Activated CD8-positive, alpha-beta T cell treated with anti-CD3 and anti-CD28 coated beads, Interleukin-2, amount 10 ng/mL, durations not matched to agents 7 days and 5 days (primary cell): ENCODE data around the gene SLC22A31. TPM values are rescaled to one million over a fixed set of nuclear protein-coding genes. Genes with fewer than 3 reads are reported as not detected.
A peak's percentile ranks its signal among the peaks of the same experiment; 100 is the strongest.
"Not testable (repeated sequence)": the region's sequence is repeated elsewhere in the genome, so short reads cannot be mapped to it uniquely, and the experiment has no call there.

ENCODE experiments used
- ATAC-seq: fragments of 150-1000 bp; cut with Tn5 transposase; one replicate; pipeline ENCODE4 v1.10.0; 2021; ENCODE audit warnings: moderate library complexity
- CTCF ChIA-PET: fragments of 350-600 bp; sonication (Branson Sonifier 250); formaldehyde crosslinking; loops from one replicate; lab custom pipeline; 2021; ENCODE audit warnings: antibody characterized with exemption; lab: Charles Lee
- POLR2A ChIA-PET: fragments of 350-600 bp; sonication (Branson Sonifier 250); formaldehyde crosslinking; loops from one replicate; lab custom pipeline; 2021; ENCODE audit warnings: antibody characterized with exemption; lab: Charles Lee
- DNase-seq: peaks from one replicate; pipeline ENCODE4 v3.0.0-alpha.2; 2020
- H3K27ac Mint-ChIP-seq: one replicate; pipeline ENCODE4 v1.8.0; 2021; ENCODE audit warnings: mild to moderate bottlenecking, mixed read lengths
- H3K27me3 Mint-ChIP-seq: one replicate; pipeline ENCODE4 v1.8.0; 2021; ENCODE audit warnings: low read depth, mixed read lengths
- H3K36me3 Mint-ChIP-seq: one replicate; pipeline ENCODE4 v1.8.0; 2021; ENCODE audit warnings: low read depth, mixed read lengths
- H3K4me1 Mint-ChIP-seq: one replicate; pipeline ENCODE4 v1.8.0; 2021; ENCODE audit warnings: low read depth, mixed read lengths
- H3K4me3 Mint-ChIP-seq: one replicate; pipeline ENCODE4 v1.8.0; 2021; ENCODE audit warnings: mild to moderate bottlenecking, mixed read lengths
- H3K9me3 Mint-ChIP-seq: one replicate; pipeline ENCODE4 v1.8.0; 2022; ENCODE audit warnings: mixed read lengths; ENCODE audit not compliant: insufficient read depth
- total RNA-seq, 2 experiments: library from RNA; stranded (reverse); gene quantifications; one replicate each; pipeline ENCODE4 v1.2.3, GENCODE V29; 2021

SLC22A31 gene
- total RNA-seq, 2 experiments from 2014 or later: not detected

DNA sequence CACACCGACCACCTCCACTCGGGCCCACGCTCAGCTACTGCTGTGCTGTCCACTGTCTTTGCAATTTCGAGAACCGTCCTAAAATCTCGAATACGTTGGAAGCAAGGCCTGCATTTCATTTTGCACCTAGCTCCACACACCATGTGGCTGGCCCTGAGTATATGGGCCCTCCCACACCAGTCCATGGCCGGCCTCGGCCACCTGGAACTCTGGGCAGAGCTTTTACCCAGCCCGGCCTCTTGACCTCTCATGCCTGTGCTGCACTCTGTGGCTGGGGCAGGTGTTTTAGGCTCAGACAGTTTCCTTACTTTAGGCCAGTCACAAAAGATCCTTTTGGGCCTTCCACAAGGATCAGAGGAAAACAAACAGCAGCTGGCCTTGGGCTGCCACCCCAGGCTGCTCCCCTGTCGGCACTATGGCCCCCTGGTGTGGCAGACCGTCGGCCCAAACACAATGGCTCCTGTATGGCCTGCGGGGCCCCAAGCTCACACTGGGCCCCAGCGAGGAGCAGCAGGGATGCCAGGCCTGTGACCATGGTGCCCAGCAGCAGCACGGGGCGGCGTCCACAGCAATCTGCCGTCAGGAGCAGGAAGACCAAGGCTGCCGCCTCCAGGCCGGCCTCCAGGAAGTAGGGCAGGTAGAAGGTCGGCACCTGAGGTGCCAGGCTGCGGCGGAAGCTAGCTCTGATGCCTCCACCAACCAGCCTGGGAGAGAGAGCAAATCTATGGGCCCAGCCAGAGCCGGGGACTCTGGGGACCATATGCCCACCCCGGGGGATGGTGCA is 2.5 kb downstream of the SLC22A31 start:
- no peaks in the 10 kb centered on the region for H3K36me3 Mint-ChIP-seq
- H3K27ac Mint-ChIP-seq: no peak overlapping the region
- DNase-seq (no peak), ATAC-seq (no peak)
- CTCF ChIA-PET: no interaction called here
- H3K4me1 Mint-ChIP-seq: peaks cover 11% of the 10 kb centered on the region
- H3K9me3 Mint-ChIP-seq: no peaks in the 10 kb centered on the region
- POLR2A ChIA-PET: no interaction called here
- no peak overlapping the region for H3K4me3 Mint-ChIP-seq
- peaks cover 17% of the 10 kb centered on the region for H3K27me3 Mint-ChIP-seq

DNA sequence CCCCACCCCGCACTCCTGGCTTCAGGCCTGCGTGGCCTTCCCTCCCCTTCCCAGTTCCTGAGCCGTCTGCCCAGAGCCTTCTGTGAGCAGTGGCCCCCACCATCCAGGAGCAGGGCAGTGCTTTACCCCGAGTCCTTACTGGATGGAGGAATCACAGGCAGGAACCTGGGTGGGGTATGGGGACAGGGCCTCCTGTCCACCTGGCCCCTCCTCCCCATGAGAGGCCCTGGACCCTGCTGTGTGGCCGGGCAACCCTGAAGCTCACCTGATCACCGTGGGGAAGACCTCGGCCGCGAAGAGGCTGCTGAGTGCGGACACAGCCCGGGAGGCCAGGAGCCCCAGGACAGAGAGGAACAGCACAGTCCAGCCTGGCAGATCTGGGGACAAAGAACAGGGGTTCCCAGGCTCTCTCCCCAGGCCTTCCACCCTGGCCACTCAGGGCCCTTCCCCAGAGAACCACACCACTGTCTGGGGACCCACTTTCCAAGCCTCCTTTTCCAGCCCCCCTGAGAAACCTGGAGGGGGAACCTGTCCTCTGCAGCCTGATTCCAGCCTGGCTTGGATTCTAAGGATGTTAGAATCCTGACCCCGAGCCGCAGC is 3.2 kb downstream of the SLC22A31 start:
- ChIA-PET CTCF (no interaction called here), POLR2A (no interaction called here)
- Mint-ChIP-seq H3K27ac (no peak overlapping the region), H3K9me3 (no peaks in the 10 kb centered on the region), H3K4me3 (no peak overlapping the region), H3K4me1 (peaks cover 8% of the 10 kb centered on the region), H3K36me3 (no peaks in the 10 kb centered on the region), H3K27me3 (peaks cover 12% of the 10 kb centered on the region)
- no peak for ATAC-seq
- DNase-seq: no peak

DNA sequence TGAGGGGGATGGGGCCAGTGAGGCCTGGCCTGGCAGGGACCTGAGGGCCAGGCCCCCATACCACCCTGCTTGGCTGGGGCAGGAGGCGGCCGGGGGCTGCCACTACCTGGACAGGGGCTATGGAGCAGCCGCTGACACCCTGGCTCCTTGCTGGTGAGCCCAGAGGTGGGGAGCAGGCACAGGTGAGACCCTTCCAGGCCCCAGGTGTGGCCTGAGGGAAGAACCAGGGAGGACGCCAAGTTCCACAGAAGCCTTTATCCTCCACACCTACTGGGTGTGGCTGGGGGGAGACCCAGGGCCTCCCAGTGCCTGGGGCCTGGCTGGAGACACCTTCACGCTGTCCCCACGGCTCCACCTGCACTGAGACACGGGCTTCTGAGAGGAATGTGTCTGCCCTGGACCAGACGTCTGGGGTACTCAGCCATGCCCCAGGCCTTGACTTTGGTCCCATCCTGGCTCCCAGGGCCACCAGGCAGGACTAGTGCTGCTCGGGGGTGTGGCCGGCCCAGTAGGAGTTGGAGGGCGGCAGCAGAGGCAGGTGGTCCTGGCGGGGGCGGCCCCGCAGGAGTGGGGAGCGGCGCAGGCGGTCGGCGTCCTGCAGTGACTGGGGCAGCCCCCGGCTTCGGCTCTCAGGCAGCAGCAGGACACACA is 4.7 kb downstream of the SLC22A31 start:
- H3K4me3 Mint-ChIP-seq: no peak overlapping the region
- ChIA-PET POLR2A (no interaction called here), CTCF (no interaction called here)
- H3K36me3 Mint-ChIP-seq: no peaks in the 10 kb centered on the region
- H3K27me3 Mint-ChIP-seq: peaks cover 13% of the 10 kb centered on the region
- no peak for DNase-seq
- no peak for ATAC-seq
- H3K9me3 Mint-ChIP-seq: no peaks in the 10 kb centered on the region
- peaks cover 6% of the 10 kb centered on the region for H3K4me1 Mint-ChIP-seq
- no peak overlapping the region for H3K27ac Mint-ChIP-seq

DNA sequence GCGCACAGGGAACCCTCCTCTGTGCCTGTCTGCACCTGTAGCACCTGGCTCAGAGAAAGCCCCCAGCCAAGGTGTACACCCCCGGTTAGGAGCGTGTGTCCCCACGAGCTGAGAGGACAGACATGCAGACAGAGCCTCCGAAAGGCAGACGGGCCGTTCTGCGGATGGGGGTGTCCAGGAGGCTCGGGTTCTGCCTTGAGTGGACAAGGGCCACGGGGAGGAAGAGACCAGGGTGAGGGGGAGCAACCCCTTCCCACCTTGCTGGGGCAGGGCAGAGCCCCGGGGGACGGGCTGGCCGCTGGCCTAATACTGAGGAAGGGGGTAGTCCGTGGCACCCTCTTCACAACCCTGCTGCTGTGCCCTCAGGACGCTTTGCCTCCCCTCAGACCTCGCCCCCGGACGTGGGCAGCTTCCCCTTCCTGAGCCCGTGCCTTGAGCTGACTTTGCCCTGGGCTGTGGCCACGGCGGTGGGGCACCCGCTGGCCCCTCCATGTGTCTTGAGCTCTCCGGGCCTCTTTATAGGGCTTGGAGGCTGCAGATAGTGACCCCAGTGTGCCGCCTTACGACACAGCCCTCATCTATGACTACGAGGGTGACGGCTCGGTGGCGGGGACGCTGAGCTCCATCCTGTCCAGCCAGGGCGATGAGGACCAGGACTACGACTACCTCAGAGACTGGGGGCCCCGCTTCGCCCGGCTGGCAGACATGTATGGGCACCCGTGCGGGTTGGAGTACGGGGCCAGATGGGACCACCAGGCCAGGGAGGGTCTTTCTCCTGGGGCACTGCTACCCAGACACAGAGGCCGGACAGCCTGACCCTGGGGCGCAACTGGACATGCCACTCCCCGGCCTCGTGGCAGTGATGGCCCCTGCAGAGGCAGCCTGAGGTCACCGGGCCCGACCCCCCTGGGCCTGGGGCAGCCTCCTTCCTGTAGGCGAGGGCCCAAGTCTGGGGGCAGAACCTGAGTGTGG is 5.7 kb downstream of the SLC22A31 start:
- Mint-ChIP-seq H3K27ac (no peak overlapping the region), H3K4me1 (no peaks in the 10 kb centered on the region), H3K9me3 (no peaks in the 10 kb centered on the region), H3K36me3 (no peaks in the 10 kb centered on the region), H3K4me3 (no peak overlapping the region), H3K27me3 (peaks cover 5% of the 10 kb centered on the region)
- DNase-seq: no peak
- ATAC-seq: no peak
- CTCF ChIA-PET: interaction anchor here (0.7 kb wide), 1 partner anchor 46 kb away, joined by 4 read pairs; no protein-coding TSS in a partner anchor
- POLR2A ChIA-PET: no interaction called here

DNA sequence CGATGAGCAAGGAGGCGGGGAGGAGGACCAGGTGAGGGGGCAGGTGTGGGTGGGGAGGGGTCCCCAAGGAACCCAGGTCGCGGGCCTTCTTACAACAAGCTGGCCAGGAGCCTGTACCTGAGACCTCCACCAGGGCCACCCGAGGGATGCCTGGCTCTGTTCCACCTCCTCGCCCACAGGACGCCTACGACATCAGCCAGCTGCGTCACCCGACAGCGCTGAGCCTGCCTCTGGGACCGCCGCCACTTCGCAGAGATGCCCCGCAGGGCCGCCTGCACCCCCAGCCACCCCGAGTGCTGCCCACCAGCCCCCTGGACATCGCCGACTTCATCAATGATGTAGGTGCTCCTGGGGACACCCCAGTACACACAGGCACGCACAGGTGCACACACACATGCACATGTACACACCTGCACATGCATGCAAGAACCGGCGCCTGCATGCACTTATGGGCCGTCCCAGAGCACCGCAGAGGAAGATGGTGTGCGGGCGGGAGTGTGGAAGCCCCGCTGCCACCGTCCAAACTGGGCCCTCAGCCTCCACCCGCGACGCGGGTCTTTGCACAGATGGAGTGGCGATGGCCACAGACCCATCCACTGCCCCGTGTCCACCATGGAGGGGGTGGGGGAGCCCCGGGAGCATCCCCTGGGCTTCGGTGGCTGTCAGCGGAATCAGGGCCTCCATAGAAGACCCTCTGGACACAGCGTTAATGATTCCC is 6.6 kb downstream of the SLC22A31 start:
- Mint-ChIP-seq H3K27ac (no peak overlapping the region), H3K4me3 (no peak overlapping the region), H3K9me3 (no peaks in the 10 kb centered on the region), H3K27me3 (peaks cover 5% of the 10 kb centered on the region), H3K36me3 (no peaks in the 10 kb centered on the region), H3K4me1 (no peaks in the 10 kb centered on the region)
- CTCF ChIA-PET: interaction anchor here (0.7 kb wide), 1 partner anchor 47 kb away, joined by 4 read pairs; no protein-coding TSS in a partner anchor
- no peak for ATAC-seq
- no peak for DNase-seq
- POLR2A ChIA-PET: no interaction called here

DNA sequence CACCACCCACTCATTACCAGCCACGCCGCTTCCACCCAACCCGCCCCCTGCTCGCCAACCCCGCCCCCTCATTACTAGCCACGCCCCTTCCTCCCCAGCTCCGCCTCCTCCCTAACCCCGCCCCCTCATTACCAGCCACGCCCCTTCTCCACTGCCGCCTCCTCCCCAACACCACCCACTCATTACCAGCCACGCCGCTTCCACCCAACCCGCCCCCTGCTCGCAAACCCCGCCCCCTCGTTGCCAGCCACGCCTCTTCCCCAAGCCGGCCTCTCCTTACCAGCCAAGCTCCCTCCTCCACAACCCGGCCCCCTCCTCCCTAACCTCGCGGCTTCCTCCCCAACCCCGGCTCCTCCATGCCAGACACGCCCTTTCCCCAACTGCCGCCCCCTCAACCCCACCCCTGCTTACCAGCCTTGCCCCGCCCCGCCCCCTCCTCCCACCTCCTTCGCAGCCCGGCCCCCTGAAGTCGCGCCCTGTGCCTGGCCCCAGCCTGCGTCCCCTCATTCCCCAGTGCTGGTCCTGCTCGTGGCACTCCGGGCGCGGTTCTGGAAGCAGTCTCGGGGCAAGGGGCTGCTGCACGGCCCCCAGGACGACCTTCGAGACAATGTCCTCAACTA is 7.3 kb downstream of the SLC22A31 start:
- Mint-ChIP-seq H3K36me3 (no peaks in the 10 kb centered on the region), H3K9me3 (no peaks in the 10 kb centered on the region), H3K27ac (no peak overlapping the region), H3K4me3 (no peak overlapping the region), H3K4me1 (no peaks in the 10 kb centered on the region), H3K27me3 (peaks cover 5% of the 10 kb centered on the region)
- ATAC-seq (peak; percentile 31), DNase-seq (peak; percentile 60)
- ChIA-PET CTCF (interaction anchor here (1.2 kb wide), 1 partner anchor 47 kb away, joined by 4 read pairs; no protein-coding TSS in a partner anchor), POLR2A (interaction anchor here (1.0 kb wide), 1 partner anchor 25 kb away, joined by 4 read pairs; the partner anchor contains the start of gene ZNF778)

DNA sequence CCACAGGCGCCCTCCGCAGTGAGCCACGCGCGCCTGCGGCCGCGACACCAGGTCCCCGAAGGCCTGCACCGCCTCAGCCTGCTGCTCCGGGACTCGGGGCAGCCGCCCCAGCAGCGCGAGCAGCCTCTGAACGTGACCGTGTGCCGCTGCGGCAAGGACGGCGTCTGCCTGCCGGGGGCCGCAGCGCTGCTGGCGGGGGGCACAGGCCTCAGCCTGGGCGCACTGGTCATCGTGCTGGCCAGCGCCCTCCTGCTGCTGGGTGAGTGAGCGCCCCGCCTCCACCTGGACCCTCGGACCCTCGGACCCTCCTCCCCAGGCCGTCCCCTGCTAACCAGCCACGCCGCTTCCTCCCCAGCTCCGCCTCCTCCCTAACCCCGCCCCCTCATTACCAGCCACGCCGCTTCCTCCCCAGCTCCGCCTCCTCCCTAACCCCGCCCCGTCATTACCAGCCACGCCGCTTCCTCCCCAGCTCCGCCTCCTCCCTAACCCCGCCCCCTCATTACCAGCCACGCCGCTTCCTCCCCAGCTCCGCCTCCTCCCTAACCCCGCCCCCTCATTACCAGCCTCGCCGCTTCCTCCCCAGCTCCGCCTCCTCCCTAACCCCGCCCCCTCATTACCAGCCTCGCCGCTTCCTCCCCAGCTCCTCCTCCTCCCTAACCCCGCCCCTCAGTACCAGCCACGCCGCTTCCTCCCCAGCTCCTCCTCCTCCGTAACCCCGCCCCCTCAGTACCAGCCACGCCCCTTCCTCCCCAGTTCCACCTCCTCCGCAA is 8.0 kb downstream of the SLC22A31 start:
- peak; percentile 48 for ATAC-seq
- DNase-seq: peak; percentile 82
- not testable (repeated sequence) for H3K9me3 Mint-ChIP-seq, H3K4me1 Mint-ChIP-seq, H3K4me3 Mint-ChIP-seq, H3K27ac Mint-ChIP-seq, H3K36me3 Mint-ChIP-seq, H3K27me3 Mint-ChIP-seq
- CTCF ChIA-PET: interaction anchor here (0.7 to 1.2 kb wide), 2 partner anchors 48 to 335 kb away, joined by 4 read pairs; no protein-coding TSS in a partner anchor
- POLR2A ChIA-PET: interaction anchor here (1.0 kb wide), 1 partner anchor 25 kb away, joined by 4 read pairs; the partner anchor contains the start of gene ZNF778

DNA sequence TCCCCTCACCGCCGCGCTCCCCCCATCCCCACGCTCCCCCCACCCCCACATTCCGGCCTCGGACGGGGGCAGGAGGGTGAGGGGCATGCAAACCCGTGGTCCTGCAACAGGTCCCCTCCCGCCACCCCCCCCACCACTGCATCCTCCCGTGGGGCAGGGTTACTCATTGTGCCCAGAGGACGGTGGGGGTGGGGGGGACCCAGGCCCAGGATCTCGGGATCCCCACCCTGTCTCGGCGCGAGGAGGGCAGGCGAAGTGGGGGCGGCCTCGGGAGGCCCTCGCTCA is 8.5 kb downstream of the SLC22A31 start:
- ChIA-PET CTCF (interaction anchor here (0.7 kb wide), 1 partner anchor 334 kb away, joined by 4 read pairs; no protein-coding TSS in a partner anchor), POLR2A (no interaction called here)
- no peaks in the 10 kb centered on the region for H3K36me3 Mint-ChIP-seq
- DNase-seq (no peak), ATAC-seq (no peak)
- no peaks in the 10 kb centered on the region for H3K4me1 Mint-ChIP-seq
- H3K27me3 Mint-ChIP-seq: peaks cover 5% of the 10 kb centered on the region
- no peak overlapping the region for H3K27ac Mint-ChIP-seq
- no peak overlapping the region for H3K4me3 Mint-ChIP-seq
- no peaks in the 10 kb centered on the region for H3K9me3 Mint-ChIP-seq

DNA sequence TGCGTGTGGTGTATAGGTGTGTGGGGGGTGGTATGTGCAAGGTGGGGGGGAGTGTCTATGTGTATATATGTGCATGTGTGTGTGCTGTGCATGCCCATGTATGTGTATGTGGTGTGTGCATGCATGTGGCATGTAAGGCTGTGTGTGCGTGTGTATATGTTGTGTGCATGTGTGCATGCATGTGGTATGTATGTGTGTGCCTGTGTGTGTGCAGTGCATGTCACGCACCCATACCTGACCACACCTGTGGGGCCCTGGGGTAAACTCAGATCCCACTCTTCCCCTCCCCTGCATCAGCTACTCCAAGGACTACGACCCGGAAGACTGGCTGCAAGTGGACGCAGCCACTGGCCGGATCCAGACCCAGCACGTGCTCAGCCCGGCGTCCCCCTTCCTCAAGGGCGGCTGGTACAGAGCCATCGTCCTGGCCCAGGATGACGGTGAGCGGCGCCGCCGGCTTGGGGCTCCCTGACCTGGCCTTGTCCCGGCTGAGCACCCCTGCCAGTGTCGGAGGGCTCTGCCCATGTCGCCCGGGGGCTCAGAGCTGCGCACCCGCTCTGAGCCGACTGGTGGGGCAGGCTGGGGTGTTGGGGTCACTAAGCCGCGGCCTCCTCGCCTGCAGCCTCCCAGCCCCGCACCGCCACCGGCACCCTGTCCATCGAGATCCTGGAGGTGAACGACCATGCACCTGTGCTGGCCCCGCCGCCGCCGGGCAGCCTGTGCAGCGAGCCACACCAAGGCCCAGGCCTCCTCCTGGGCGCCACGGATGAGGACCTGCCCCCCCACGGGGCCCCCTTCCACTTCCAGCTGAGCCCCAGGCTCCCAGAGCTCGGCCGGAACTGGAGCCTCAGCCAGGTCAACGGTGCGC is 9.1 kb downstream of the SLC22A31 start:
- Mint-ChIP-seq H3K4me1 (no peaks in the 10 kb centered on the region), H3K27ac (no peak overlapping the region), H3K27me3 (peaks cover 5% of the 10 kb centered on the region), H3K36me3 (no peaks in the 10 kb centered on the region), H3K9me3 (no peaks in the 10 kb centered on the region), H3K4me3 (no peak overlapping the region)
- no peak for ATAC-seq
- CTCF ChIA-PET: interaction anchor here (0.7 kb wide), 1 partner anchor 334 kb away, joined by 4 read pairs; no protein-coding TSS in a partner anchor
- DNase-seq: no peak
- POLR2A ChIA-PET: no interaction called here
